ENCODE results near the gene TSPYL4. TPM values are rescaled to one million over a fixed set of nuclear protein-coding genes. Genes with fewer than 3 reads are reported as not detected.

Gene TSPYL4
- total RNA-seq, 1 donor from 2014 or later, result 30.5 TPM

GRCh38 chr6:116279232-116280160 is 25.6 kb upstream of the TSPYL4 start, which contains the start of gene TSPYL1:
Gene TSPYL1 (minus strand): TSS chr6:116279930. CDS start chr6:116279830, 100 bp downstream.
- peaks cover 10% of the 10 kb centered on the region for H3K36me3 ChIP-seq

GRCh38 chr6:116278854-116279231 is 25.0 kb upstream of the TSPYL4 start:
- intact Hi-C loops (cut with micrococcal nuclease), result no loop called here
- TF ChIP-seq CTCF (IDR thresholded peaks at IDR 0.05; ENCODE audit: borderline replicate concordance), result no peak

More at GRCh38 chr6:116279232-116280160, 25.6 kb upstream of the TSPYL4 start, which contains the start of gene TSPYL1:
- H3K27me3 ChIP-seq (ENCODE audit: low read depth), result no peaks in the 10 kb centered on the region
- intact Hi-C loops (cut with micrococcal nuclease), result no loop called here
- no peaks in the 10 kb centered on the region for H3K9me3 ChIP-seq (replicated peaks)
- H3K4me3 ChIP-seq, result peak within 1 kb of the TSS; percentile 85
- H3K4me1 ChIP-seq, result peaks cover 67% of the 10 kb centered on the region
- TF ChIP-seq CTCF (IDR thresholded peaks at IDR 0.05; ENCODE audit: borderline replicate concordance), result no peak
- H3K27ac ChIP-seq (replicated peaks), result peak within 1 kb of the TSS; percentile 96
- peak; percentile 96 for DNase-seq

GRCh38 chr6:116278481-116278829 is 24.6 kb upstream of the TSPYL4 start:
- Histone ChIP-seq H3K9me3 (replicated peaks) (no peaks in the 10 kb centered on the region), H3K27me3 (ENCODE audit: low read depth) (no peaks in the 10 kb centered on the region), H3K36me3 (peaks cover 20% of the 10 kb centered on the region), H3K27ac (replicated peaks) (peak overlapping the region; percentile 96), H3K4me3 (peak overlapping the region; percentile 85), H3K4me1 (peaks cover 74% of the 10 kb centered on the region)
- DNase-seq, result no peak
- no peak for TF ChIP-seq CTCF (IDR thresholded peaks at IDR 0.05; ENCODE audit: borderline replicate concordance)
- intact Hi-C loops (cut with micrococcal nuclease), result no loop called here

More at GRCh38 chr6:116278854-116279231, 25.0 kb upstream of the TSPYL4 start:
- peak overlapping the region; percentile 96 for H3K27ac ChIP-seq (replicated peaks)
- no peaks in the 10 kb centered on the region for H3K9me3 ChIP-seq (replicated peaks)
- DNase-seq, result peak; percentile 57
- peak overlapping the region; percentile 85 for H3K4me3 ChIP-seq
- H3K27me3 ChIP-seq (ENCODE audit: low read depth), result no peaks in the 10 kb centered on the region
- peaks cover 16% of the 10 kb centered on the region for H3K36me3 ChIP-seq
- peaks cover 73% of the 10 kb centered on the region for H3K4me1 ChIP-seq

- peaks cover 79% of the 10 kb centered on the region for H3K4me1 ChIP-seq
- peak overlapping the region; percentile 85 for H3K4me3 ChIP-seq
- no peaks in the 10 kb centered on the region for H3K9me3 ChIP-seq (replicated peaks)
- H3K27me3 ChIP-seq (ENCODE audit: low read depth), result no peaks in the 10 kb centered on the region
- intact Hi-C loops (cut with micrococcal nuclease), result no loop called here
- H3K36me3 ChIP-seq, result peaks cover 24% of the 10 kb centered on the region
- DNase-seq, result no peak
- no peak for TF ChIP-seq CTCF (IDR thresholded peaks at IDR 0.05; ENCODE audit: borderline replicate concordance)
- H3K27ac ChIP-seq (replicated peaks), result peak overlapping the region; percentile 96
Observed at GRCh38 chr6:116277124-116277523, 23.2 kb upstream of the TSPYL4 start.

GRCh38 chr6:116271149-116271708 is 17.4 kb upstream of the TSPYL4 start:
- H3K9me3 ChIP-seq (replicated peaks), result no peaks in the 10 kb centered on the region
- no peak for DNase-seq
- H3K4me3 ChIP-seq, result no peak overlapping the region
- TF ChIP-seq CTCF (IDR thresholded peaks at IDR 0.05; ENCODE audit: borderline replicate concordance), result no peak
- H3K27ac ChIP-seq (replicated peaks), result peak overlapping the region; percentile 43
- H3K27me3 ChIP-seq (ENCODE audit: low read depth), result no peaks in the 10 kb centered on the region
- peaks cover 42% of the 10 kb centered on the region for H3K4me1 ChIP-seq
- intact Hi-C loops (cut with micrococcal nuclease), result no loop called here
- peaks cover 16% of the 10 kb centered on the region for H3K36me3 ChIP-seq
